A549 (cell line): ENCODE results near the gene CTTN.

Source experiments
- CHD2 ChIP-seq: fragments of 150-350 bp; IDR thresholded peaks from 2 replicates; pipeline ENCODE4 v1.6.1; 2014; ENCODE audit warnings: low read length; ENCODE audit not compliant: partially characterized antibody
- POLR2A ChIP-seq: IDR thresholded peaks from 2 replicates; pipeline ENCODE4 v1.6.1; 2012; ENCODE audit warnings: mild to moderate bottlenecking, low read length
- ZC3H11A ChIP-seq: fragments of 450-650 bp; IDR thresholded peaks from 2 replicates; pipeline ENCODE4 v1.6.1; 2014; ENCODE audit warnings: antibody characterized with exemption, mild to moderate bottlenecking
- TF ChIP-seq, protein P1 (sequence below): fragments of >200 bp; sonication (Bioruptor Twin); formaldehyde crosslinking; IDR thresholded peaks from 3 replicates; pipeline ENCODE4 v1.5.1; 2016

DNA sequence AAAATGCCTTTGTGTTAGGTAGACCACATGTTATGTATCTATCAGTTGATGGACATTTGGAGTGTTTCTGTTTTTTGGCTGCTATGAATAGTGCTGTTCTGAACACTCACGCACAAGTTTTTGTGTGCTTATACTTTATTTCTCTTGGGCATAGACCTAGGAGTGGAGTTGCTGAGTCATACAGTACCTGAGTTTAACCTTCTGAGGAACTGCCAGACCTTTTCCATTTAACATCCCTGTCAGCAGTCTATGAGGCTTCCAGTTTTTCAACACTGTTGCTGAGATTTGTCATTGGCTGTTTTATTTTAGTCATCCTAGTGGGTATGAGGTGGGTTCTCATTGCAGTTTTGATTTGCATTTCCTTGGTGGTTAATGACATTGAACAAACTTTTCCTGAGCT lies 4.4 kb downstream of the CTTN start:
- TF ChIP-seq, protein P1, sequence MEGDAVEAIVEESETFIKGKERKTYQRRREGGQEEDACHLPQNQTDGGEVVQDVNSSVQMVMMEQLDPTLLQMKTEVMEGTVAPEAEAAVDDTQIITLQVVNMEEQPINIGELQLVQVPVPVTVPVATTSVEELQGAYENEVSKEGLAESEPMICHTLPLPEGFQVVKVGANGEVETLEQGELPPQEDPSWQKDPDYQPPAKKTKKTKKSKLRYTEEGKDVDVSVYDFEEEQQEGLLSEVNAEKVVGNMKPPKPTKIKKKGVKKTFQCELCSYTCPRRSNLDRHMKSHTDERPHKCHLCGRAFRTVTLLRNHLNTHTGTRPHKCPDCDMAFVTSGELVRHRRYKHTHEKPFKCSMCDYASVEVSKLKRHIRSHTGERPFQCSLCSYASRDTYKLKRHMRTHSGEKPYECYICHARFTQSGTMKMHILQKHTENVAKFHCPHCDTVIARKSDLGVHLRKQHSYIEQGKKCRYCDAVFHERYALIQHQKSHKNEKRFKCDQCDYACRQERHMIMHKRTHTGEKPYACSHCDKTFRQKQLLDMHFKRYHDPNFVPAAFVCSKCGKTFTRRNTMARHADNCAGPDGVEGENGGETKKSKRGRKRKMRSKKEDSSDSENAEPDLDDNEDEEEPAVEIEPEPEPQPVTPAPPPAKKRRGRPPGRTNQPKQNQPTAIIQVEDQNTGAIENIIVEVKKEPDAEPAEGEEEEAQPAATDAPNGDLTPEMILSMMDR = no peak
- no peak for TF ChIP-seq POLR2A
- no peak for TF ChIP-seq CHD2
- no peak for TF ChIP-seq ZC3H11A
